ENCODE measurements around the gene MRPL11.
"Not testable (repeated sequence)": the region's sequence is repeated elsewhere in the genome, so short reads cannot be mapped to it uniquely, and the experiment has no call there.

MRPL11 gene

GRCh38 chr11:66466225-66467033 is 27.8 kb upstream of the MRPL11 start, which contains the start of gene PELI3:
TSS of gene PELI3 (plus strand) at chr11:66466905. CDS start at chr11:66468129, 1,224 bp downstream.
- DNase-seq, result peak; percentile 92 to 95

- DNase-seq, result no peak
Observed at GRCh38 chr11:66465373-66466224, 27.0 kb upstream of the MRPL11 start.

- no peak for DNase-seq
Observed at GRCh38 chr11:66464916-66465315, 26.3 kb upstream of the MRPL11 start.

- not testable (repeated sequence) for DNase-seq
Observed at GRCh38 chr11:66464116-66464515, 25.5 kb upstream of the MRPL11 start.

GRCh38 chr11:66462911-66463310 is 24.3 kb upstream of the MRPL11 start:
- no peak for DNase-seq

- no peak for DNase-seq
Observed at GRCh38 chr11:66462010-66462409, 23.4 kb upstream of the MRPL11 start.

- DNase-seq, result no peak
Observed at GRCh38 chr11:66459138-66459778, 20.6 kb upstream of the MRPL11 start.

- no peak for DNase-seq
Observed at GRCh38 chr11:66457826-66458225, 19.2 kb upstream of the MRPL11 start.

GRCh38 chr11:66454828-66455227 is 16.2 kb upstream of the MRPL11 start:
- no peak for DNase-seq

- no peak for DNase-seq
Observed at GRCh38 chr11:66454247-66454646, 15.6 kb upstream of the MRPL11 start.

- DNase-seq, result no peak
Observed at GRCh38 chr11:66451663-66452062, 13.0 kb upstream of the MRPL11 start.

GRCh38 chr11:66450560-66450959 is 11.9 kb upstream of the MRPL11 start:
- no peak for DNase-seq

GRCh38 chr11:66448523-66448922 is 9.9 kb upstream of the MRPL11 start:
- DNase-seq, result no peak

- DNase-seq, result no peak
Observed at GRCh38 chr11:66447012-66447411, 8.4 kb upstream of the MRPL11 start.

GRCh38 chr11:66443602-66444001 is 5.0 kb upstream of the MRPL11 start:
- DNase-seq, result no peak

GRCh38 chr11:66440940-66441282 is 2.3 kb upstream of the MRPL11 start:
- not testable (repeated sequence) for DNase-seq

GRCh38 chr11:66440101-66440939 is 1.7 kb upstream of the MRPL11 start:
- DNase-seq, result not testable (repeated sequence)

- no peak for DNase-seq
Observed at GRCh38 chr11:66437979-66438503, 607 bp downstream of the MRPL11 start.

GRCh38 chr11:66432597-66432996 is 6.1 kb downstream of the MRPL11 start:
- no peak for DNase-seq

GRCh38 chr11:66431871-66432329 is 6.7 kb downstream of the MRPL11 start:
- DNase-seq, result not testable (repeated sequence)

GRCh38 chr11:66431287-66431686 is 7.4 kb downstream of the MRPL11 start:
- not testable (repeated sequence) for DNase-seq

GRCh38 chr11:66429983-66430602 is 8.6 kb downstream of the MRPL11 start:
- DNase-seq, result peak; percentile 84 to 86

Data from stimulated activated CD4-positive, alpha-beta T cell treated with anti-CD3 and anti-CD28 coated beads, Interleukin-2, amount 100 ng/mL, for 24 hours (primary cell).